KMS-11 (cell line): Measurements from ENCODE around the gene SCLY.
"Not testable (repeated sequence)": the region's sequence is repeated elsewhere in the genome, so short reads cannot be mapped to it uniquely, and the experiment has no call there.

Experiments
- H2AFZ ChIP-seq: fragments of 200-600 bp; sonication (generic); 2 replicates; pipeline ENCODE4 v1.6.1; 2016; ENCODE audit warnings: antibody characterized with exemption, mixed run types, low read depth
- H3K27ac ChIP-seq: fragments of 200-600 bp; sonication (generic); 2 replicates; pipeline ENCODE4 v1.6.1; 2016; ENCODE audit warnings: mild to moderate bottlenecking, mixed run types
- H3K27me3 ChIP-seq: fragments of 200-600 bp; sonication (generic); 2 replicates; pipeline ENCODE4 v1.6.1; 2017; ENCODE audit warnings: mild to moderate bottlenecking, low read depth, mixed run types, moderate library complexity; ENCODE audit not compliant: insufficient read depth
- H3K36me3 ChIP-seq: fragments of 200-600 bp; sonication (generic); 2 replicates; pipeline ENCODE4 v1.6.1; 2017; ENCODE audit warnings: mild to moderate bottlenecking, mixed run types; ENCODE audit not compliant: insufficient read depth
- H3K4me1 ChIP-seq: fragments of 200-600 bp; sonication (generic); 2 replicates; pipeline ENCODE4 v1.6.1; 2016; ENCODE audit warnings: mild to moderate bottlenecking, low read depth, mixed run types; ENCODE audit not compliant: poor library complexity, severe bottlenecking
- H3K4me2 ChIP-seq: fragments of 200-600 bp; sonication (generic); 2 replicates; pipeline ENCODE4 v1.7.0; 2016; ENCODE audit warnings: mild to moderate bottlenecking, mixed run types
- H3K4me3 ChIP-seq: fragments of 200-600 bp; sonication (generic); IDR thresholded peaks from 2 replicates; pipeline ENCODE4 v1.6.1; 2017; ENCODE audit warnings: low read depth, low read length, mixed read lengths; ENCODE audit not compliant: insufficient read depth
- H3K79me2 ChIP-seq: fragments of 200-600 bp; sonication (generic); 2 replicates; pipeline ENCODE4 v1.6.1; 2016; ENCODE audit warnings: low read depth, mixed run types; ENCODE audit not compliant: insufficient read depth
- H3K9ac ChIP-seq: fragments of 200-600 bp; sonication (generic); 2 replicates; pipeline ENCODE4 v1.6.1; 2016; ENCODE audit warnings: mild to moderate bottlenecking, mixed run types
- H4K20me1 ChIP-seq: fragments of 200-600 bp; sonication (generic); 2 replicates; pipeline ENCODE4 v1.6.1; 2016; ENCODE audit warnings: mild to moderate bottlenecking, mixed run types; ENCODE audit not compliant: insufficient read depth
- TF ChIP-seq, protein P1 (sequence below): fragments of 200-600 bp; sonication (generic); conservative IDR thresholded peaks from 2 replicates; pipeline ENCODE4 v1.6.1; 2017; ENCODE audit warnings: low read depth, mild to moderate bottlenecking, antibody characterized with exemption, low read length, moderate library complexity, mixed read lengths

The SCLY gene

DNA sequence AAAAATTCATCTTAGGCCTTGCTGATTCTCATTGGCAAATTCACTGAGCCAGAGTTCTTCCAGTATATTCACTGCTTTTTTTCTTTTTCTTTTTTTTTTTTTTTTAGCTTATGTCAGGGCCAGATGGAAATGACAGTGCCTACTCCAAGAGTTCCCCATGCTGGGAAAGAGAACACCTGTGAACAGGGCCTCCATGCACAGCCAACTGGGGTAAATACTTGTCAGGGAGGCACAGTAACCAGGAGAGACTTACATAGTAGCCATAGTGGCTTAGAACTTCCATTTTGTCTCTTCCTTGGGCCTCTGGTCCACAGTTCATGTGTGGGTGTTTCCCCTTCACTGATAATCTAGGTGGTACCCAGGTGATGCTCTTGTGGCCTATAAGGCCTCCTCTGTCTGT is 15.2 kb upstream of the SCLY start:
- Histone ChIP-seq H3K36me3 (no peaks in the 10 kb centered on the region), H3K4me1 (no peaks in the 10 kb centered on the region), H3K27me3 (no peaks in the 10 kb centered on the region), H3K4me3 (no peak overlapping the region), H3K4me2 (no peak overlapping the region), H4K20me1 (no peaks in the 10 kb centered on the region), H3K79me2 (no peaks in the 10 kb centered on the region), H3K9ac (no peak overlapping the region), H3K27ac (no peak overlapping the region), H2AFZ (no peak overlapping the region)
- TF ChIP-seq, protein P1, sequence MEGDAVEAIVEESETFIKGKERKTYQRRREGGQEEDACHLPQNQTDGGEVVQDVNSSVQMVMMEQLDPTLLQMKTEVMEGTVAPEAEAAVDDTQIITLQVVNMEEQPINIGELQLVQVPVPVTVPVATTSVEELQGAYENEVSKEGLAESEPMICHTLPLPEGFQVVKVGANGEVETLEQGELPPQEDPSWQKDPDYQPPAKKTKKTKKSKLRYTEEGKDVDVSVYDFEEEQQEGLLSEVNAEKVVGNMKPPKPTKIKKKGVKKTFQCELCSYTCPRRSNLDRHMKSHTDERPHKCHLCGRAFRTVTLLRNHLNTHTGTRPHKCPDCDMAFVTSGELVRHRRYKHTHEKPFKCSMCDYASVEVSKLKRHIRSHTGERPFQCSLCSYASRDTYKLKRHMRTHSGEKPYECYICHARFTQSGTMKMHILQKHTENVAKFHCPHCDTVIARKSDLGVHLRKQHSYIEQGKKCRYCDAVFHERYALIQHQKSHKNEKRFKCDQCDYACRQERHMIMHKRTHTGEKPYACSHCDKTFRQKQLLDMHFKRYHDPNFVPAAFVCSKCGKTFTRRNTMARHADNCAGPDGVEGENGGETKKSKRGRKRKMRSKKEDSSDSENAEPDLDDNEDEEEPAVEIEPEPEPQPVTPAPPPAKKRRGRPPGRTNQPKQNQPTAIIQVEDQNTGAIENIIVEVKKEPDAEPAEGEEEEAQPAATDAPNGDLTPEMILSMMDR: no peak

- no peak overlapping the region for H3K27ac ChIP-seq
These were observed 14.0 kb upstream of the SCLY start for GRCh38 chr2:238046725-238047270.

GRCh38 chr2:238053191-238053776 is 7.5 kb upstream of the SCLY start:
- no peaks in the 10 kb centered on the region for H3K79me2 ChIP-seq
- H4K20me1 ChIP-seq: no peaks in the 10 kb centered on the region
- H3K9ac ChIP-seq: no peak overlapping the region
- no peaks in the 10 kb centered on the region for H3K4me1 ChIP-seq
- H3K27ac ChIP-seq: no peak overlapping the region
- no peaks in the 10 kb centered on the region for H3K36me3 ChIP-seq
- H3K4me3 ChIP-seq: no peak overlapping the region
- TF ChIP-seq, protein P1: no peak
- H2AFZ ChIP-seq: no peak overlapping the region
- no peaks in the 10 kb centered on the region for H3K27me3 ChIP-seq
- no peak overlapping the region for H3K4me2 ChIP-seq

More at GRCh38 chr2:238046725-238047270, 14.0 kb upstream of the SCLY start:
- Histone ChIP-seq H3K79me2 (no peaks in the 10 kb centered on the region), H3K4me2 (no peak overlapping the region), H3K36me3 (no peaks in the 10 kb centered on the region), H3K4me1 (no peaks in the 10 kb centered on the region), H4K20me1 (no peaks in the 10 kb centered on the region), H3K27me3 (no peaks in the 10 kb centered on the region), H3K4me3 (no peak overlapping the region), H3K9ac (no peak overlapping the region), H2AFZ (no peak overlapping the region)
- TF ChIP-seq, protein P1: no peak

DNA sequence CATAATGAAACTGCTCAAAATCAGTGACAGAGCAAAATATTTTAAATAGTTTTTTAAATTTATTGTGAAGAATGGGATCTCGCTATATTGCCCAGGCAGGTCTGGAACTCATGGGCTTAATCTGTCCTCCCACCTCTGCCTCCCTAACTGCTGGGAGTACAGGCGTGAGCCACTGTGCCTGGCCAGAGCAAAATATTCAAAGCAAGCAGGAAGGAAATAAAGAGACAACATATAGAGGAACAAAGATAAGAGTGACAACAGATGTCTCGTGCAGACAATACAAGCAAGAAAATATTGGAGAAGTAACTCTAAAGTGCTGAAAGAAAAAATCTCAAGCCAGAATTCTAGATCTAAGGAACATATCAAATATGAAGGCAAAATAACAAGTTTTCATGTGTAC is 5.0 kb upstream of the SCLY start:
- H3K27me3 ChIP-seq: no peaks in the 10 kb centered on the region
- no peak overlapping the region for H2AFZ ChIP-seq
- no peaks in the 10 kb centered on the region for H4K20me1 ChIP-seq
- H3K36me3 ChIP-seq: no peaks in the 10 kb centered on the region
- no peak overlapping the region for H3K4me2 ChIP-seq
- H3K4me1 ChIP-seq: peaks cover 8% of the 10 kb centered on the region
- TF ChIP-seq, protein P1: no peak
- no peak overlapping the region for H3K9ac ChIP-seq
- no peaks in the 10 kb centered on the region for H3K79me2 ChIP-seq
- no peak overlapping the region for H3K27ac ChIP-seq
- H3K4me3 ChIP-seq: no peak overlapping the region

GRCh38 chr2:238057696-238058575 is 2.9 kb upstream of the SCLY start:
- H3K9ac ChIP-seq, H2AFZ ChIP-seq, H3K27ac ChIP-seq, H3K27me3 ChIP-seq, H3K79me2 ChIP-seq, H4K20me1 ChIP-seq, H3K4me3 ChIP-seq, H3K4me2 ChIP-seq, H3K36me3 ChIP-seq: not testable (repeated sequence)
- H3K4me1 ChIP-seq: peaks cover 22% of the 10 kb centered on the region
